K562 (cell line): ENCODE results near the gene AK5. TPM values are rescaled to one million over a fixed set of nuclear protein-coding genes. Genes with fewer than 3 reads are reported as not detected.

Source experiments
- ATAC-seq: fragments of 200-7000 bp; cut with Tn5 transposase; 3 replicates; pipeline ENCODE4 v1.9.1; 2020; ENCODE audit warnings: moderate library complexity
- BruUV-seq: library from RNA; stranded (reverse); fragments of 400-500 nt; replicated peaks from 2 replicates; lab custom pipeline; 2021; lab: Mats Ljungman, UMichigan
- CTCF ChIA-PET: fragments of 300-600 bp; formaldehyde crosslinking; extraction: SDS; loops from one replicate; lab custom pipeline; 2021; ENCODE audit warnings: low intra/inter-chr PET ratio; lab: Yijun Ruan, JAX
- POLR2A ChIA-PET: fragments of 300-600, 350-650 bp; sonication (Branson Sonifier 250); formaldehyde crosslinking; extraction: SDS; loops from one replicate; lab custom pipeline; 2021; ENCODE audit warnings: antibody characterized with exemption, inconsistent platforms; lab: Yijun Ruan, JAX
- DNase-seq, 4 experiments: peaks; one replicate each; pipeline versions ENCODE4 v3.0.0 to v3.0.0-alpha.2; 2011 to 2018; ENCODE audit warnings: low spot score in 3 of 4, mixed read lengths in 3 of 4; ENCODE audit errors: extremely low read depth in 1 of 4
- FAIRE-seq: peaks from 2 replicates; lab custom pipeline; 2011; peaks lifted over from hg19 to GRCh38; lab: Jason Lieb, UNC
- H2AFZ ChIP-seq: 2 replicates; pipeline ENCODE4 v1.6.0; 2011; ENCODE audit warnings: low read depth, low read length, control low read depth, inconsistent platforms
- H3K27ac ChIP-seq: fragments of 200-600 bp; 3 replicates; pipeline ENCODE4 v1.8.0; 2011; ENCODE audit warnings: low read depth, mild to moderate bottlenecking, control low read depth, inconsistent platforms, low read length, moderate library complexity, mixed read lengths; ENCODE audit errors: extremely low read depth
- H3K27me3 ChIP-seq, 2 experiments: fragments of 300-600 bp in 1 of 2; 2 replicates in 1 of 2; 3 replicates in 1 of 2; pipeline versions ENCODE4 v1.6.0 to v1.8.0; 2011; ENCODE audit warnings: inconsistent platforms in 2 of 2, low read length in 2 of 2, mild to moderate bottlenecking in 1 of 2, mixed read lengths in 1 of 2, moderate library complexity in 1 of 2; ENCODE audit not compliant: control insufficient read depth in 2 of 2, insufficient read depth in 2 of 2
- H3K36me3 ChIP-seq: fragments of 300-600 bp; 3 replicates; pipeline ENCODE4 v1.8.0; 2011; ENCODE audit warnings: mild to moderate bottlenecking, low read length, inconsistent platforms; ENCODE audit not compliant: control insufficient read depth, insufficient read depth
- H3K4me1 ChIP-seq, 2 experiments: fragments of 200-600 bp in 1 of 2; replicated peaks in 1 of 2; 2 replicates in 1 of 2; 3 replicates in 1 of 2; pipeline versions ENCODE4 v1.5.1 to v1.8.0; 2011; ENCODE audit warnings: inconsistent platforms in 2 of 2, low read length in 2 of 2, mild to moderate bottlenecking in 1 of 2, mixed read lengths in 1 of 2, moderate library complexity in 1 of 2; ENCODE audit not compliant: control insufficient read depth in 2 of 2, insufficient read depth in 2 of 2
- H3K4me2 ChIP-seq: 2 replicates; pipeline ENCODE4 v1.6.1; 2011; ENCODE audit warnings: low read length, control low read depth, inconsistent platforms, mixed read lengths; ENCODE audit not compliant: insufficient read depth
- H3K4me3 ChIP-seq: fragments of 200-600 bp; sonication (generic), shearing (Covaris generic); 2 replicates; pipeline ENCODE4 v1.5.1; 2016; ENCODE audit warnings: control low read depth, inconsistent platforms
- H3K79me2 ChIP-seq: fragments of 200-600 bp; 3 replicates; pipeline ENCODE4 v1.8.0; 2011; ENCODE audit warnings: low read length, inconsistent platforms; ENCODE audit not compliant: control insufficient read depth, insufficient read depth
- H3K9ac ChIP-seq, 2 experiments: 2 replicates each; pipeline versions ENCODE4 v1.6.0 to v1.6.1; 2011; ENCODE audit warnings: low read depth in 2 of 2, low read length in 2 of 2, control low read depth in 1 of 2, inconsistent platforms in 1 of 2, mild to moderate bottlenecking in 1 of 2, mixed read lengths in 1 of 2; ENCODE audit not compliant: insufficient read depth in 1 of 2
- H3K9me1 ChIP-seq: one replicate; pipeline ENCODE4 v1.6.0; 2011; ENCODE audit warnings: inconsistent platforms, mild to moderate bottlenecking, low read length, moderate library complexity; ENCODE audit not compliant: control insufficient read depth, insufficient read depth
- H3K9me3 ChIP-seq: replicated peaks from 2 replicates; pipeline ENCODE4 v1.5.1; 2011; ENCODE audit warnings: low read depth, low read length, inconsistent platforms; ENCODE audit not compliant: control insufficient read depth, insufficient read depth
- H4K20me1 ChIP-seq: replicated peaks from 2 replicates; pipeline ENCODE4 v1.6.1; 2011; ENCODE audit warnings: low read length, inconsistent platforms, mixed read lengths; ENCODE audit not compliant: control insufficient read depth, insufficient read depth
- ESRRA ChIP-seq: fragments of 450-650 bp; IDR thresholded peaks from 2 replicates; pipeline ENCODE4 v1.6.1; 2014; ENCODE audit warnings: low read depth, mild to moderate bottlenecking, moderate library complexity, borderline replicate concordance
- KHSRP ChIP-seq: fragments of 450-650 bp; IDR thresholded peaks from 2 replicates; pipeline ENCODE4 v1.6.1; 2017
- KLF6 ChIP-seq: fragments of 250-450 bp; sonication (Bioruptor Pico); IDR thresholded peaks from 2 replicates; pipeline ENCODE4 v1.4.0; 2020; ENCODE audit warnings: mild to moderate bottlenecking, moderate library complexity, borderline replicate concordance
- MBD1 ChIP-seq: fragments of 250-450 bp; sonication (Bioruptor Pico); IDR thresholded peaks from 2 replicates; pipeline ENCODE4 v1.8.0; 2022; ENCODE audit warnings: inconsistent platforms
- RBM25 ChIP-seq: fragments of 200-400 bp; formaldehyde crosslinking; IDR thresholded peaks from 2 replicates; pipeline ENCODE4 v1.6.1; 2018; ENCODE audit warnings: low read length, low read depth, moderate library complexity; ENCODE audit not compliant: severe bottlenecking
- RFX1 ChIP-seq: fragments of 450-650 bp; IDR thresholded peaks from 2 replicates; pipeline ENCODE4 v1.6.1; 2016; ENCODE audit warnings: mild to moderate bottlenecking, moderate library complexity
- ZNF140 ChIP-seq: fragments of 250-450 bp; sonication (Bioruptor Pico); IDR thresholded peaks from 2 replicates; pipeline ENCODE4 v1.8.0; 2021; ENCODE audit warnings: moderate library complexity, mild to moderate bottlenecking, inconsistent platforms
- ZNF785 ChIP-seq: fragments of 250-450 bp; sonication (Bioruptor Pico); IDR thresholded peaks from 2 replicates; pipeline ENCODE4 v1.4.0; 2020; ENCODE audit warnings: mild to moderate bottlenecking
- WGBS: fragments of 100-300 bp; shearing (Covaris generic); methylation state at CpG from one replicate; pipeline ENCODE4 v1.1.6; 2016; ENCODE audit warnings: low coverage, mixed read lengths; ENCODE audit not compliant: insufficient coverage; ENCODE audit errors: missing lambda C conversion rate; 5-methylcytosine and 5-hydroxymethylcytosine counted together
- in situ Hi-C: fragments of 300-500 bp; cut with MboI; formaldehyde crosslinking; loops from 4 replicates; pipeline ENCODE4 v1.15.0; 2018; ENCODE audit warnings: inconsistent platforms, mixed read lengths
- intact Hi-C: fragments of 100-400 bp; cut with micrococcal nuclease; formaldehyde crosslinking; loops from 2 replicates; pipeline ENCODE4 v1.14.2; 2022
- polyA plus RNA-seq, 8 experiments: library from polyadenylated mRNA; depleted of rRNA in 4 of 8; stranded (reverse) in 5 of 8; unstranded in 3 of 8; fragments of >200 nt; fragmentation: Nextera tagmentation in 2 of 8; fragmentation: Illumina TruSeq in 1 of 8; extraction: Ambion mirVana in 2 of 8; extraction: Trizol in 1 of 8; gene quantifications; 2 replicates each; pipeline versions ENCODE4 v1.2.1 to v1.2.3, GENCODE V29; 2011 to 2014; ENCODE audit warnings: inconsistent platforms in 1 of 8, missing spikeins in 1 of 8
- total RNA-seq, 7 experiments: library from RNA; depleted of rRNA in 6 of 7; stranded (reverse); fragments of >200 nt in 6 of 7; fragmentation: Illumina TruSeq in 2 of 7; extraction: Trizol in 2 of 7; gene quantifications; 2 replicates each; pipeline versions ENCODE4 v1.2.1 to v1.2.3, GENCODE V29; 2011 to 2021; ENCODE audit warnings: low replicate concordance in 1 of 7
- TF ChIP-seq, protein P1 (sequence below): fragments of 200-600 bp; sonication (generic); IDR thresholded peaks from one replicate; pipeline ENCODE4 v1.6.1; 2012; ENCODE audit warnings: mild to moderate bottlenecking, low read depth, low read length, inconsistent platforms

Gene AK5
- total and polyA plus RNA-seq, 9 of the 15 experiments (the other 6 are each of a cell fraction or from before 2014, with no cell fraction given): 0.06 TPM; not detected in 8

GRCh38 chr1:77356136-77356535 lies 74.3 kb downstream of the AK5 start:
- Histone ChIP-seq H2AFZ (no peak overlapping the region), H3K9ac (no peak overlapping the region), H3K4me3 (no peak overlapping the region), H3K27ac (no peak overlapping the region)
- no peak for ATAC-seq
- no TSS peak for BruUV-seq
- CTCF ChIA-PET: no interaction called here
- no peak for TF ChIP-seq KHSRP
- TF ChIP-seq RBM25: no peak
- TF ChIP-seq ZNF140 (CRISPR knock-in tag): no peak
- TF ChIP-seq ZNF785 (CRISPR knock-in tag): no peak
- TF ChIP-seq, protein P1, sequence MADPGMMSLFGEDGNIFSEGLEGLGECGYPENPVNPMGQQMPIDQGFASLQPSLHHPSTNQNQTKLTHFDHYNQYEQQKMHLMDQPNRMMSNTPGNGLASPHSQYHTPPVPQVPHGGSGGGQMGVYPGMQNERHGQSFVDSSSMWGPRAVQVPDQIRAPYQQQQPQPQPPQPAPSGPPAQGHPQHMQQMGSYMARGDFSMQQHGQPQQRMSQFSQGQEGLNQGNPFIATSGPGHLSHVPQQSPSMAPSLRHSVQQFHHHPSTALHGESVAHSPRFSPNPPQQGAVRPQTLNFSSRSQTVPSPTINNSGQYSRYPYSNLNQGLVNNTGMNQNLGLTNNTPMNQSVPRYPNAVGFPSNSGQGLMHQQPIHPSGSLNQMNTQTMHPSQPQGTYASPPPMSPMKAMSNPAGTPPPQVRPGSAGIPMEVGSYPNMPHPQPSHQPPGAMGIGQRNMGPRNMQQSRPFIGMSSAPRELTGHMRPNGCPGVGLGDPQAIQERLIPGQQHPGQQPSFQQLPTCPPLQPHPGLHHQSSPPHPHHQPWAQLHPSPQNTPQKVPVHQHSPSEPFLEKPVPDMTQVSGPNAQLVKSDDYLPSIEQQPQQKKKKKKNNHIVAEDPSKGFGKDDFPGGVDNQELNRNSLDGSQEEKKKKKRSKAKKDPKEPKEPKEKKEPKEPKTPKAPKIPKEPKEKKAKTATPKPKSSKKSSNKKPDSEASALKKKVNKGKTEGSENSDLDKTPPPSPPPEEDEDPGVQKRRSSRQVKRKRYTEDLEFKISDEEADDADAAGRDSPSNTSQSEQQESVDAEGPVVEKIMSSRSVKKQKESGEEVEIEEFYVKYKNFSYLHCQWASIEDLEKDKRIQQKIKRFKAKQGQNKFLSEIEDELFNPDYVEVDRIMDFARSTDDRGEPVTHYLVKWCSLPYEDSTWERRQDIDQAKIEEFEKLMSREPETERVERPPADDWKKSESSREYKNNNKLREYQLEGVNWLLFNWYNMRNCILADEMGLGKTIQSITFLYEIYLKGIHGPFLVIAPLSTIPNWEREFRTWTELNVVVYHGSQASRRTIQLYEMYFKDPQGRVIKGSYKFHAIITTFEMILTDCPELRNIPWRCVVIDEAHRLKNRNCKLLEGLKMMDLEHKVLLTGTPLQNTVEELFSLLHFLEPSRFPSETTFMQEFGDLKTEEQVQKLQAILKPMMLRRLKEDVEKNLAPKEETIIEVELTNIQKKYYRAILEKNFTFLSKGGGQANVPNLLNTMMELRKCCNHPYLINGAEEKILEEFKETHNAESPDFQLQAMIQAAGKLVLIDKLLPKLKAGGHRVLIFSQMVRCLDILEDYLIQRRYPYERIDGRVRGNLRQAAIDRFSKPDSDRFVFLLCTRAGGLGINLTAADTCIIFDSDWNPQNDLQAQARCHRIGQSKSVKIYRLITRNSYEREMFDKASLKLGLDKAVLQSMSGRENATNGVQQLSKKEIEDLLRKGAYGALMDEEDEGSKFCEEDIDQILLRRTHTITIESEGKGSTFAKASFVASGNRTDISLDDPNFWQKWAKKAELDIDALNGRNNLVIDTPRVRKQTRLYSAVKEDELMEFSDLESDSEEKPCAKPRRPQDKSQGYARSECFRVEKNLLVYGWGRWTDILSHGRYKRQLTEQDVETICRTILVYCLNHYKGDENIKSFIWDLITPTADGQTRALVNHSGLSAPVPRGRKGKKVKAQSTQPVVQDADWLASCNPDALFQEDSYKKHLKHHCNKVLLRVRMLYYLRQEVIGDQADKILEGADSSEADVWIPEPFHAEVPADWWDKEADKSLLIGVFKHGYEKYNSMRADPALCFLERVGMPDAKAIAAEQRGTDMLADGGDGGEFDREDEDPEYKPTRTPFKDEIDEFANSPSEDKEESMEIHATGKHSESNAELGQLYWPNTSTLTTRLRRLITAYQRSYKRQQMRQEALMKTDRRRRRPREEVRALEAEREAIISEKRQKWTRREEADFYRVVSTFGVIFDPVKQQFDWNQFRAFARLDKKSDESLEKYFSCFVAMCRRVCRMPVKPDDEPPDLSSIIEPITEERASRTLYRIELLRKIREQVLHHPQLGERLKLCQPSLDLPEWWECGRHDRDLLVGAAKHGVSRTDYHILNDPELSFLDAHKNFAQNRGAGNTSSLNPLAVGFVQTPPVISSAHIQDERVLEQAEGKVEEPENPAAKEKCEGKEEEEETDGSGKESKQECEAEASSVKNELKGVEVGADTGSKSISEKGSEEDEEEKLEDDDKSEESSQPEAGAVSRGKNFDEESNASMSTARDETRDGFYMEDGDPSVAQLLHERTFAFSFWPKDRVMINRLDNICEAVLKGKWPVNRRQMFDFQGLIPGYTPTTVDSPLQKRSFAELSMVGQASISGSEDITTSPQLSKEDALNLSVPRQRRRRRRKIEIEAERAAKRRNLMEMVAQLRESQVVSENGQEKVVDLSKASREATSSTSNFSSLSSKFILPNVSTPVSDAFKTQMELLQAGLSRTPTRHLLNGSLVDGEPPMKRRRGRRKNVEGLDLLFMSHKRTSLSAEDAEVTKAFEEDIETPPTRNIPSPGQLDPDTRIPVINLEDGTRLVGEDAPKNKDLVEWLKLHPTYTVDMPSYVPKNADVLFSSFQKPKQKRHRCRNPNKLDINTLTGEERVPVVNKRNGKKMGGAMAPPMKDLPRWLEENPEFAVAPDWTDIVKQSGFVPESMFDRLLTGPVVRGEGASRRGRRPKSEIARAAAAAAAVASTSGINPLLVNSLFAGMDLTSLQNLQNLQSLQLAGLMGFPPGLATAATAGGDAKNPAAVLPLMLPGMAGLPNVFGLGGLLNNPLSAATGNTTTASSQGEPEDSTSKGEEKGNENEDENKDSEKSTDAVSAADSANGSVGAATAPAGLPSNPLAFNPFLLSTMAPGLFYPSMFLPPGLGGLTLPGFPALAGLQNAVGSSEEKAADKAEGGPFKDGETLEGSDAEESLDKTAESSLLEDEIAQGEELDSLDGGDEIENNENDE: no peak
- TF ChIP-seq ESRRA: no peak
- no peak for TF ChIP-seq MBD1 (CRISPR knock-in tag)
- no peak for TF ChIP-seq KLF6 (CRISPR knock-in tag)
- TF ChIP-seq RFX1: no peak
- TF ChIP-seq, all 486 proteins: peak for 0
- no peaks in the 10 kb centered on the region for H3K36me3 ChIP-seq
- H3K79me2 ChIP-seq: no peaks in the 10 kb centered on the region
- H3K9me3 ChIP-seq: no peaks in the 10 kb centered on the region
- H3K4me1 ChIP-seq: no peaks in the 10 kb centered on the region; a peak in 1 of 5 replicates
- no peaks in the 10 kb centered on the region for H3K27me3 ChIP-seq
- POLR2A ChIA-PET: no interaction called here
- H3K4me2 ChIP-seq: no peak overlapping the region
- WGBS: 22% methylated on average over 3 of the region's 3 CpGs
- intact Hi-C loops: no loop called here
- in situ Hi-C loops: no loop called here
- DNase-seq (no peak), FAIRE-seq (no peak)
- no peaks in the 10 kb centered on the region for H4K20me1 ChIP-seq
- no peaks in the 10 kb centered on the region for H3K9me1 ChIP-seq
